SK-N-SH (cell line): Measurements from ENCODE around the gene GRIP2. TPM values are rescaled to one million over a fixed set of nuclear protein-coding genes. Genes with fewer than 3 reads are reported as not detected.

Experiments used
- CTCF ChIA-PET: fragments of 300-600, 350-600 bp; formaldehyde crosslinking; extraction: SDS; loops from one replicate; lab custom pipeline; 2021; lab: Yijun Ruan, JAX
- POLR2A ChIA-PET: fragments of 350-600 bp; sonication (Branson Sonifier 250); formaldehyde crosslinking; extraction: SDS; loops from one replicate; lab custom pipeline; 2020; ENCODE audit warnings: antibody characterized with exemption, inconsistent platforms; lab: Yijun Ruan, JAX
- DNase-seq: peaks from one replicate; pipeline ENCODE4 v3.0.0; 2012
- H2AFZ ChIP-seq: fragments of 200-600 bp; sonication (generic); 2 replicates; pipeline ENCODE4 v1.8.1; 2016; ENCODE audit warnings: antibody characterized with exemption, mild to moderate bottlenecking, low read depth
- H3F3A ChIP-seq: fragments of 200-600 bp; sonication (generic); replicated peaks from 2 replicates; pipeline ENCODE3; 2016; ENCODE audit warnings: antibody characterized with exemption, mild to moderate bottlenecking; ENCODE audit not compliant: insufficient read depth
- H3K27ac ChIP-seq, 2 experiments: fragments of 200-500 bp in 1 of 2; fragments of 200-600 bp in 1 of 2; sonication (Bioruptor generic) in 1 of 2; sonication (generic), shearing (Covaris generic) in 1 of 2; 2 replicates each; pipeline versions ENCODE4 v1.5.1 to v1.6.1; 2014 to 2016; ENCODE audit warnings: low read depth in 2 of 2, inconsistent platforms in 1 of 2, low read length in 1 of 2, mild to moderate bottlenecking in 1 of 2, mixed read lengths in 1 of 2
- H3K27me3 ChIP-seq: fragments of 200-600 bp; sonication (generic), shearing (Covaris generic); 2 replicates; pipeline ENCODE4 v1.6.1; 2016; ENCODE audit warnings: mixed run types; ENCODE audit not compliant: insufficient read depth
- H3K36me3 ChIP-seq, 2 experiments: fragments of 200-500 bp in 1 of 2; fragments of 200-600 bp in 1 of 2; sonication (Bioruptor generic) in 1 of 2; sonication (generic) in 1 of 2; replicated peaks in 1 of 2; 2 replicates each; pipeline versions ENCODE3 to v1.5.1; 2014 to 2016; ENCODE audit warnings: low read length in 1 of 2, mild to moderate bottlenecking in 1 of 2; ENCODE audit not compliant: insufficient read depth in 2 of 2, control insufficient read depth in 1 of 2
- H3K4me1 ChIP-seq, 2 experiments: fragments of 200-500 bp in 1 of 2; fragments of 200-600 bp in 1 of 2; sonication (Bioruptor generic) in 1 of 2; sonication (generic), shearing (Covaris generic) in 1 of 2; 2 replicates each; pipeline versions ENCODE4 v1.5.1 to v1.6.1; 2014 to 2016; ENCODE audit warnings: low read depth in 1 of 2, low read length in 1 of 2, mixed run types in 1 of 2; ENCODE audit not compliant: insufficient read depth in 2 of 2, control insufficient read depth in 1 of 2
- H3K4me2 ChIP-seq: fragments of 200-600 bp; sonication (generic), shearing (Covaris generic); 2 replicates; pipeline ENCODE4 v1.6.1; 2017; ENCODE audit warnings: mixed run types
- H3K4me3 ChIP-seq, 2 experiments: fragments of 200-500 bp in 1 of 2; fragments of 200-600 bp in 1 of 2; sonication (Bioruptor generic) in 1 of 2; sonication (generic), shearing (Covaris generic) in 1 of 2; 2 replicates each; pipeline versions ENCODE4 v1.5.1 to v1.8.1; 2014 to 2016; ENCODE audit warnings: low read depth in 2 of 2, inconsistent platforms in 1 of 2, low read length in 1 of 2, mild to moderate bottlenecking in 1 of 2, mixed read lengths in 1 of 2, moderate library complexity in 1 of 2
- H3K79me2 ChIP-seq: fragments of 200-600 bp; sonication (generic); 2 replicates; pipeline ENCODE4 v1.8.1; 2017; ENCODE audit warnings: mild to moderate bottlenecking; ENCODE audit not compliant: insufficient read depth
- H3K9ac ChIP-seq: fragments of 200-600 bp; sonication (generic); 2 replicates; pipeline ENCODE4 v1.6.1; 2017; ENCODE audit warnings: mixed run types
- H3K9me2 ChIP-seq: fragments of 200-600 bp; sonication (generic); 2 replicates; pipeline ENCODE4 v1.6.1; 2017; ENCODE audit warnings: mixed run types
- H3K9me3 ChIP-seq: fragments of 200-600 bp; sonication (generic); 2 replicates; pipeline ENCODE4 v1.6.1; 2017; ENCODE audit warnings: mixed run types, mild to moderate bottlenecking, moderate library complexity
- H4K20me1 ChIP-seq: fragments of 200-600 bp; sonication (generic); 2 replicates; pipeline ENCODE4 v1.6.1; 2017; ENCODE audit warnings: mild to moderate bottlenecking, mixed run types; ENCODE audit not compliant: insufficient read depth
- FOSL2 ChIP-seq: IDR thresholded peaks from 2 replicates; pipeline ENCODE4 v1.4.0; 2012; ENCODE audit warnings: low read depth, mild to moderate bottlenecking, moderate library complexity, borderline replicate concordance
- FOXM1 ChIP-seq: IDR thresholded peaks from 2 replicates; pipeline ENCODE4 v1.4.0; 2012; ENCODE audit warnings: low read depth, mild to moderate bottlenecking
- GABPA ChIP-seq: IDR thresholded peaks from 2 replicates; pipeline ENCODE4 v1.4.0; 2012; ENCODE audit warnings: low read depth, mild to moderate bottlenecking
- MEF2A ChIP-seq: IDR thresholded peaks from 2 replicates; pipeline ENCODE4 v1.4.0; 2012; ENCODE audit warnings: low read depth, borderline replicate concordance
- POLR2AphosphoS5 ChIP-seq: IDR thresholded peaks from 2 replicates; pipeline ENCODE4 v1.6.1; 2012; ENCODE audit warnings: low read depth, low read length
- RCOR1 ChIP-seq: fragments of 150-350 bp; IDR thresholded peaks from 2 replicates; pipeline ENCODE4 v1.6.1; 2017; ENCODE audit warnings: antibody characterized with exemption, low read length
- RXRA ChIP-seq: IDR thresholded peaks from 2 replicates; pipeline ENCODE4 v1.4.0; 2012; ENCODE audit warnings: low read depth, mild to moderate bottlenecking, borderline replicate concordance
- SIN3A ChIP-seq: IDR thresholded peaks from 2 replicates; pipeline ENCODE4 v1.6.1; 2012; ENCODE audit warnings: low read depth, mild to moderate bottlenecking, low read length, moderate library complexity, borderline replicate concordance
- TAF1 ChIP-seq: IDR thresholded peaks from 2 replicates; pipeline ENCODE4 v1.6.1; 2012; ENCODE audit warnings: low read depth, mild to moderate bottlenecking, low read length, moderate library complexity, borderline replicate concordance
- TEAD4 ChIP-seq: IDR thresholded peaks from 2 replicates; pipeline ENCODE4 v1.4.0; 2012; ENCODE audit warnings: mild to moderate bottlenecking, borderline replicate concordance; ENCODE audit not compliant: insufficient read depth
- WGBS: methylation state at CpG from one replicate; pipeline ENCODE4 v1.1.6; 2017; ENCODE audit warnings: low lambda C conversion rate; 5-methylcytosine and 5-hydroxymethylcytosine counted together
- polyA plus RNA-seq, 3 experiments: library from polyadenylated mRNA; depleted of rRNA; stranded (reverse); fragments of >200 nt; gene quantifications; 2 replicates each; pipeline ENCODE4 v1.2.3, GENCODE V29; 2012
- TF ChIP-seq, protein P1 (sequence below): IDR thresholded peaks from 2 replicates; pipeline ENCODE4 v1.4.0; 2012; ENCODE audit warnings: low read depth
- TF ChIP-seq, protein P2 (sequence below): IDR thresholded peaks from 2 replicates; pipeline ENCODE4 v1.4.0; 2012; ENCODE audit warnings: low read depth, borderline replicate concordance
- TF ChIP-seq, protein P3 (sequence below): IDR thresholded peaks from 2 replicates; pipeline ENCODE4; 2012

Gene GRIP2
- polyA plus RNA-seq, 1 of the 3 experiments (the other 2 are of a cell fraction), result 0.15 TPM

DNA sequence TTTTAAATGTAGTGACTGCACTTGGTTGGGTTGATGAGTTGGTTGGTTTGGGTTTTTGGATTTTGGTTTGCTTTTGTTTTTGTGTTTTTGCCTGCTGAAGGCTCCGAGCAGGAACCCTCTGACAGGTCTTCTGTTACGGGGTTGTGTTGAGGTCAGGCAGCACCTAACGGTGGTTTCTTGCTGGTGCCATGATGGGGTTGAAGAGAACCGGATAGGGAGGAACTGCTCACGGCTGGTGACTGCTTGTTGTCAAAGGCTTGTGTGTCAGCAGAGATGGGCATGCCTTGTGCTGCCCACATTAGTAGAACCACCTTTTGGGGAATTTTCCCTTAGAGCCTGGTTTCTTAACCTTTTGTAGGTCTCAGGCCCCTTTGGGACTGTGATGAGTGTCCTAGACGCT lies 95.8 kb downstream of the GRIP2 start:
- no peak for DNase-seq
- no peak for TF ChIP-seq SIN3A
- TF ChIP-seq FOSL2, result no peak
- TF ChIP-seq FOXM1, result no peak
- TF ChIP-seq, protein P1, sequence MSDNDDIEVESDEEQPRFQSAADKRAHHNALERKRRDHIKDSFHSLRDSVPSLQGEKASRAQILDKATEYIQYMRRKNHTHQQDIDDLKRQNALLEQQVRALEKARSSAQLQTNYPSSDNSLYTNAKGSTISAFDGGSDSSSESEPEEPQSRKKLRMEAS, result no peak
- TF ChIP-seq, protein P2, sequence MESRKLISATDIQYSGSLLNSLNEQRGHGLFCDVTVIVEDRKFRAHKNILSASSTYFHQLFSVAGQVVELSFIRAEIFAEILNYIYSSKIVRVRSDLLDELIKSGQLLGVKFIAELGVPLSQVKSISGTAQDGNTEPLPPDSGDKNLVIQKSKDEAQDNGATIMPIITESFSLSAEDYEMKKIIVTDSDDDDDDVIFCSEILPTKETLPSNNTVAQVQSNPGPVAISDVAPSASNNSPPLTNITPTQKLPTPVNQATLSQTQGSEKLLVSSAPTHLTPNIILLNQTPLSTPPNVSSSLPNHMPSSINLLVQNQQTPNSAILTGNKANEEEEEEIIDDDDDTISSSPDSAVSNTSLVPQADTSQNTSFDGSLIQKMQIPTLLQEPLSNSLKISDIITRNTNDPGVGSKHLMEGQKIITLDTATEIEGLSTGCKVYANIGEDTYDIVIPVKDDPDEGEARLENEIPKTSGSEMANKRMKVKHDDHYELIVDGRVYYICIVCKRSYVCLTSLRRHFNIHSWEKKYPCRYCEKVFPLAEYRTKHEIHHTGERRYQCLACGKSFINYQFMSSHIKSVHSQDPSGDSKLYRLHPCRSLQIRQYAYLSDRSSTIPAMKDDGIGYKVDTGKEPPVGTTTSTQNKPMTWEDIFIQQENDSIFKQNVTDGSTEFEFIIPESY, result no peak
- no peak for TF ChIP-seq RCOR1
- TF ChIP-seq, all 33 proteins: peak for 0
- Histone ChIP-seq H3F3A (no peaks in the 10 kb centered on the region), H3K36me3 (peaks cover 35 to 38% of the 10 kb centered on the region in 2 experiments), H3K4me2 (no peak overlapping the region), H4K20me1 (peaks cover 15% of the 10 kb centered on the region; the same call in 1 of the 2 replicates), H3K79me2 (peaks cover 4% of the 10 kb centered on the region; the same call in 1 of the 2 replicates), H3K27me3 (no peaks in the 10 kb centered on the region), H3K9ac (no peak overlapping the region), H3K9me3 (no peaks in the 10 kb centered on the region), H3K4me3 (no peak overlapping the region), H2AFZ (no peak overlapping the region), H3K9me2 (no peaks in the 10 kb centered on the region), H3K27ac (no peak overlapping the region; a peak in 1 of 4 replicates), H3K4me1 (peaks cover 23 to 24% of the 10 kb centered on the region in 2 experiments)
- POLR2A ChIA-PET, result no interaction called here
- WGBS, result 94% methylated on average over 6 of the region's 6 CpGs
- CTCF ChIA-PET, result no interaction called here

DNA sequence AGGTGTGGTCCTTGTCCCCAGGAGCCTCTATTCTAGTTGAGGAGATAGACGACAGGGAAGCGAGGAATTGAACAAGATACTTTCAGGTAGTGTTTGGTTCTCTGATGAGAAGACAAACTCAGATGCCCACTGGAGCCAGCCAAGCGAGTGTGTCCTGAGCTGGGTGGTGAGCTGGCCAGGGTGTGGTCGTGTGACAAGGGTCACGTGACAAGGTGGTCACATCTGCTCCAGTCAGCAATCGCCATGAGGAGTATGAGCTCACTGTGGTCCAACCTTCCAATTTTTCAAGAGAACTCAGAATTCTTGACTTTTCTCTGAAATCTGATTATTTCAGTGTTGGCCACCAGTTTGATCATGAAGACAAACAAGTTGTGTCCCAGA lies 98.2 kb downstream of the GRIP2 start:
- no peaks in the 10 kb centered on the region for H3K9me2 ChIP-seq
- H3K9me3 ChIP-seq, result no peaks in the 10 kb centered on the region
- H3K4me2 ChIP-seq, result no peak overlapping the region; the same call in 1 of the 2 replicates
- H3K36me3 ChIP-seq, result peaks cover 18 to 23% of the 10 kb centered on the region in 2 experiments
- H3K27me3 ChIP-seq, result no peaks in the 10 kb centered on the region
- no peak overlapping the region for H3K4me3 ChIP-seq
- POLR2A ChIA-PET, result no interaction called here
- no peak overlapping the region for H3K27ac ChIP-seq
- TF ChIP-seq MEF2A, result no peak
- TF ChIP-seq POLR2AphosphoS5, result no peak
- no peak for TF ChIP-seq GABPA
- TF ChIP-seq TAF1, result no peak
- TF ChIP-seq TEAD4, result no peak
- no peak for TF ChIP-seq RXRA
- TF ChIP-seq, protein P3, sequence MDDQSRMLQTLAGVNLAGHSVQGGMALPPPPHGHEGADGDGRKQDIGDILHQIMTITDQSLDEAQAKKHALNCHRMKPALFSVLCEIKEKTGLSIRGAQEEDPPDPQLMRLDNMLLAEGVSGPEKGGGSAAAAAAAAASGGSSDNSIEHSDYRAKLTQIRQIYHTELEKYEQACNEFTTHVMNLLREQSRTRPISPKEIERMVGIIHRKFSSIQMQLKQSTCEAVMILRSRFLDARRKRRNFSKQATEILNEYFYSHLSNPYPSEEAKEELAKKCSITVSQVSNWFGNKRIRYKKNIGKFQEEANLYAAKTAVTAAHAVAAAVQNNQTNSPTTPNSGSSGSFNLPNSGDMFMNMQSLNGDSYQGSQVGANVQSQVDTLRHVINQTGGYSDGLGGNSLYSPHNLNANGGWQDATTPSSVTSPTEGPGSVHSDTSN, result no peak
- TF ChIP-seq, all 33 proteins: peak for 0
- Histone ChIP-seq H3K9ac (no peak overlapping the region), H4K20me1 (peaks cover 26% of the 10 kb centered on the region), H3K4me1 (peaks cover 37% of the 10 kb centered on the region in 2 experiments), H2AFZ (no peak overlapping the region), H3F3A (no peaks in the 10 kb centered on the region), H3K79me2 (peaks cover 7% of the 10 kb centered on the region; the same call in 1 of the 2 replicates)
- no peak for DNase-seq
- CTCF ChIA-PET, result interaction anchor here (1.1 to 3.1 kb wide), 4 partner anchors 26 to 238 kb away, joined by 4 to 10 read pairs (median 5); no protein-coding TSS in a partner anchor
- WGBS, result 100% methylated on average over 4 of the region's 6 CpGs
